Activated CD4-positive, alpha-beta T cell treated with anti-CD3 and anti-CD28 coated beads, Interleukin-10, Interleukin-2, amounts not matched to agents 100 ng/mL and 50 ng/mL, durations not matched to agents 16 hours and 8 hours (primary cell): ENCODE measurements around the gene ADAMTS6.
"Not testable (repeated sequence)": the region's sequence is repeated elsewhere in the genome, so short reads cannot be mapped to it uniquely, and the experiment has no call there.

Experiments used
- DNase-seq: peaks from one replicate; pipeline ENCODE4 v3.0.0-alpha.2; 2020

Gene ADAMTS6

DNA sequence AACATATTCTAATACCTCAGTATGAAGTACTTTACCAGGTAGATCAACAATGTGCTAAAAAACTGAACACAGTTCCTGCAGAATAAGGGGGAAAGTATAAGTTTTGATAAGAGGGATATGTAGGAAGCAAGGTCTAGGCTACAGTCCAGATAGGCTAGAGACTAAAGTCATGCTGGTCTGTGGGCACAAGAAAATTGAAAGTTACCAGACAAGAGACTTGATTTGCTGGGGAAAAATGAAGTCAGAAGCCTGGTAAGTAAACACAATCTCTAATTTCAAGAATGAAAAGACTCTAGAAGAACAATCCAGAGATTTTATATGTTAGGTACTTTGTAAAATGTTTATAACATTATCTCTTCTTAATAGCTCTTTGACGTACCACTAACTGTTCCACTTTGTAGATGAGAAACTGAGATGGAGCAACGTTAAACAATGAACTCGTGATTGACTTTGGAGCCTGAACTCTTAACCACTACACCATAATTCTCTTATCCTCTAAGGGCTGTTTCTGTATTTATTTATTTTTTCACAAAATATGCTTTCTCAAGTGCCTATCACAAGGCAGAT is 19.5 kb downstream of the ADAMTS6 start:
- no peak for DNase-seq

DNA sequence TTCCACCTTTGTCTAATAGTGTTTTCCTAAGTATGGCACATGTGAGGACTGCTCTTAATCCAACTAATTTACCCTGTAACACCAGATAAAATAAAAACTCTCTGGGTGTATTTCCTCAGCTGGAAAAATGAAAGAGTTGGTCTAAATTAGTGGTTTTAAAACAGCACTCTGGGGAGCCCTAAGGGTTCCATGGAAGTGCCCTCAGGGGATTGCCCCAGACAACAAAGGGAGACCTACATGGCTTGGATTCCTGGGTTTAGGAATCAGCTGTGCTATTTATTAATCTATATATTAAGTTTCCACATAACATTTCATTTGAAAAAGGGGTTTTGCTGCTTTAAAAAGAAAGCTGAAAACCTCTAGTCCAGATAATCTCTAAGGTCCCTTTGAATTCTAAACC is 20.2 kb downstream of the ADAMTS6 start:
- no peak for DNase-seq

DNA sequence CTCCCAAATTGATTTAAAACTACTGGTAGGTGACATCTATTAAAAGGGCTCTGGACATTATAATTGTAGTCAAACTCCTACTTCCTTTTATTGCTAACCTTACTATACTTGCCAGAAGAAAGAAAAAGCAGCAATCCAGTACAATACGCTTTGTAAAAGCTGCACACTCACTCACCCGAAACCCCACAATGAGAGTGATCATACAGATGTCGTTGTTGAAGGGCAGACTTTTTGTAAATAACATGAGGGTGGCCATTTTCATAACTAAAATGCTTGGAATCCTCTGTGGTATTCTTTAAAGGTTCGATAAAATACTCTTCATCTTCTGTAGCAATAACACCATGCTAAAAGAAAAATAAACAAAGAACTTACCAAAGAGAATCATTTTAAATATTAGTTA is 21.7 kb downstream of the ADAMTS6 start:
- no peak for DNase-seq

DNA sequence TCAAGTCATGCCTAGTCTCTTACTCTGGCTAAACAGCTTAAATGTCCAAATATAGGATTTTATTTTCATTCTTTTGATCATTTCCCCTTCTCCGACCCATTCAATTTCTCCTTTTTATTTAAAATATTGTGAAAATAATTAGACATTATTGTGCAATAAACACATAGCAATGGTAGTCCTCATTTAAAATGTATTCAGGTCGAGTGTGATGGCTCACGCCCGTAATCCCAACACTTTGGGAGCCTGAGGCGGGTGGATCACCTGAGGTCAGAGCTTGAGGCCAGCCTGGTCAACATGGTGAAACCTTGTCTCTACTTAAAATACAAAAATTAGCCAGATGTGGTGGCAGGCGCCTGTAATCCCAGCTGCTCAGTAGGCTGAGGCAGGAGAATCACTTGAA is 26.7 kb downstream of the ADAMTS6 start:
- DNase-seq: no peak

DNA sequence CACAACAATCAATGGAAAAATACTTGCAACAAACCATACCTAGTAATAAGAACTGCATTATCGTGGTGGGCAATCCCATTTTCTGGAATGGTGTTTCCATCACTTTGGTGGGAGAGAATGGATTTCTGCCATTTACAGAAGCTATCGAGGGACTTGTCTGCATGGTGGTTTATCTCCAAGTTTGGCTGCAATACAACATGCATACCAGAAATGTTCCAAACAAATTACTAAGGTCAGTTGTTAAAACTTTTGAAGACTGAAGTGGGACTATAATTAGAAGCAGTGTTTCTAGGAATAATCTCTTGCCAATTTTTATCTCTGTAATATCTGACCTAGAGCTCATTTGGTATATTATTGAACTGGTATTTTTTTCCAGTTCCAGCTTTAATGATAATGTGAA is 30.3 kb downstream of the ADAMTS6 start:
- no peak for DNase-seq

DNA sequence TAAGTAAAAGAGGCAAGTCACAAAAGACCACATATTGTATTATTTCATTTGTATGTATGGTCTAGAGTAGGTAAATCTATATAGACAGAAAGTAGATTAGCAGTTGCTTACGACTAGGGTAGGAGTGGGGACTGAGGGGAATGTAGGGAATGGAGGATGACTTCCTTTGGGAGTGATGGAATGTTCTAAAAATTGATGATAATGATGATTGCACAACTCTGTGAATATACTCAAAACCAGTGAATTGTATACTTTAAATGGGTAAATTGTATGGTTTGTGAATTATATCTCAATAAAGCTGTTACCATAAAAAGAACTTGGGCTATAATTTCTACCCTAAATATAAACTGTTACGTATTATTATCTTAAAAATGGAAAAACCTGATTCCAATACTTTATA is 35.0 kb downstream of the ADAMTS6 start:
- DNase-seq: no peak

DNA sequence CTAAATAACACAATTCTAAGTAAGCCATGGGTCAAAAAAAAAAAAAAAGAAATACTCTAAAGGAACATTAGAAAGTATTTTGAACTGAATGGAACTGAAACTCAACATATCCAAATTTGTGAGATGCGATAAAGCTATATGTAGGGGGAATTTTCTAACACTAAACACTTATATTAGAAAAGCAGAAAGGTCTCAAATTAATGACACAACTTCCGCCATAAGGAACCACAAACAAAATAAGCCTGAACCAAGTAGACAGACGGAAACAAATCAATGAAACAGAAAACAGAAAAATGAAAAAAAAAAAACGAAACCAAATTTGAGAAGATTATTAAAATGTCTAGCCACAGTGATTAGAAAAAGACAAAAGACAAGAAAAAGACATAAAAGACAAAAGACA is 39.9 kb downstream of the ADAMTS6 start:
- no peak for DNase-seq

DNA sequence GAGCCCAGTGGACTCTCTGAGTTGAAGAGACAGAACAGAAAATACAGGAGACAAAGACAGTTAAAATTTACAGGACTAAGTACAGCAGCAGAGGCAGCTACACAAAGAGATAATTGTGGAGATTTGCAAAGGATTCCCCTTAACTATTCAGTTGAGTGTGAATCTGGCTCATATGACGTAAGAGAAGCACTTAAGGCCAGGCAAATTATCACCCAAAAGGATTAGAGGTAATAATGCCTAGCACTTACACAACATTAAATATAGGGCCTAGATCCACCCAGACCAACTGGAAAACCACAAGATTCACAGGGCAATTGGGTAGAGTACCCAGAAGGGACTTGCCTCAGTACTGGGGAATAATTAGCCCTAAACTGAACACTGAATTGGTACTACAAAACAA is 41.3 kb downstream of the ADAMTS6 start:
- DNase-seq: no peak

DNA sequence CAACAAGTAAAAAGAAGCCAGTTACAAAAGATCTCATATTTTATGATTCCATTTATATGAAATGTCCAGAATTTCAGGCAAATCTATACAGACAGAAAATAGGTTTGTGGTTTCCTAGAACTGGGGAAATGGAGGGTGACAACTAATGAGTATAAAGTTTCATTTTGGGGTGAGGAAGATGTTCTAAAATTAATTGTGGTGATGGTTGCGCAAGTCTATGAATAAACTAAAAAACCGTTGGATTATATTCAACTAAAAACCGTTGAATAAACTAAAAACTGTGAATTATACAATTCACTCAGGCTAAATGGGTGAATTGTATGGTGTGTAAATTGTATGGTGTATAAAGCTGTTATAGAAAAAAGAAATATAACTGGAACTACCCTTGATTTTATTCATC is 47.6 kb downstream of the ADAMTS6 start:
- no peak for DNase-seq

DNA sequence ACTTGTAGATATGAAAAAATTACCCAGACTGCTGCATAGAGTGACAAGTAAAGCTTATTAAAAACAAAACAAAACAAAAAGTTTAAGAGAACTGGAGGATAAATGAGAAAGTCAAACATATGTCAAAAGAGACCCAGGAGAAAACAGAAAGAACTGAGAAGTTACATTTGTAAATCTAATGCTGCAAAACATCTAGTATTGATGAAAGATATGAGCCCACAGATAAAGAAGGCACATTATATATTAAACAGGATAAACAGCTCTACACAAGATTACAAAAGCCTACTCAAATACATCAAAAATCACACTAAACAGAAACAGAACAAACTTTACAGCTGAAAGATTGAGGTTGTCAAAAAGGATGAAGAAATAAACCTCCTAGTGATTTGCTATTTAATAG is 55.1 kb downstream of the ADAMTS6 start:
- DNase-seq: no peak

DNA sequence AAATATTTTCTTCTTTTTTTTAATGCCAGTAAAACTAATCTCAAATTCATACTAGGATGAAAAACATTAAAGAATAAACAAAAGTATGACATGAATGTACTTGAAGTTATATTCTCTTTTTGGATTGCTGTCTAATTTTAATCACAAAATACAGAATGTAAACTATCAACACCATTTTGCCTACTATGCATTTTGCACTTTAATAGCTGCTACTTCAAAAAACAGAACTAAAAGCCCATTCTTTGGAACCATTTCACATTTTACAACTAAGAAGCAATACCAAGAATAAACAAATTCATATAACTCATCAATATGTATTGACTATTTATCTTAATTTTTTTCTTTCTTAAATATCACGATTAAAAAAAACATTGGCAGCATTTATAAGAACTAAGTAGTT is 58.1 kb downstream of the ADAMTS6 start:
- DNase-seq: no peak

DNA sequence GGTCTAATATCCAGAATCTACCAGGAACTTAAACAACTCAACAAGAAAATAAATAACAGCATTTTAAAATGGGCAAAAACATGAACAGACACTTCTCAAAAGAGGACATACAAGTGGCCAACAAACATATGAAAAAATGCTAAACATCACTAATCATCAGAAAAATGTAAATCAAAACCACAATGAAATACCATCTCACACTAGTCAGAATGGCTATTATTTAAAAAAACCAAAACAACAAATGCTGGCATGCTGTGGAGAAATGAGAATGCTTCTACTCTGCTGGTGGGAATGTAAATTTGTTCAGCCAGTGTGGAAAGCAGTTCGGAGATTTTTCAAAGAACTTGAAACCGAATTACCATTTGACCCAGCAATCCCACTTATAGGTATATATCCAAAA is 63.1 kb downstream of the ADAMTS6 start:
- no peak for DNase-seq

DNA sequence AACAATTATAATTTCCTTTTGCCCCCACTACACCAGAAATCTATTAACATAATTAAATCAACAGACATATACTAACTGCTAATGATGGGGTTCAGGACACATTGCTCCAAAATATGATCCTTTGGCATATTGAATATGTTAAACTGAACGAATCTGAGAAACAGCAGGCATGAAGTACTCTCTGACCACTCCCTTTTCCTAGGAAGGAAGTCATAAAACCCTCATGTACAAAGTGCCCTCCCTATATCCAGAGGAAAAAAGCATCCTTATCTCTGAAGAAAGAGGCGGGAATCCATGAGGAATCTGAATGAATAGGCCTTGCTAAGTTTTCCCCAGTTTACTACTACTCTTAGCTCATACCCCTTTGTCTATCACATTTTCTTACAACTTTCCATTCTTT is 67.9 kb downstream of the ADAMTS6 start:
- no peak for DNase-seq

DNA sequence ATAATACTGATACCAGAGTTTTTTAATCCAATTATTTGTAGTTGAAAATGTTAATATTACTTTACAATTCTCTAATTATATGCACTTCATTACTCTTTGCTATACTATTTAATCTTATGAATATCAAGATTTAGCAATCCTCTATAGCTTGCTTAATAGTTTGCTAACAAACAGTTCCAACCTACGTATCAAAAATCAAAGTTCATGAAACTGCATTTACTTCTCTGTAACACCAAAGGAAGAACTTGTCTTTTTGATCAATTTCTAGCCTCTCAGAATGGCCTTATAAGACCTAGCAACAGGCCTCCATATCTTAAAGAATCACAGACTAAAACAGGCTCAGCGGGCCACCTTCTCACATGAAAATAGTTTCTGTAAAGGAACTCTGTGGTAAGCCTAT is 68.9 kb downstream of the ADAMTS6 start:
- no peak for DNase-seq

DNA sequence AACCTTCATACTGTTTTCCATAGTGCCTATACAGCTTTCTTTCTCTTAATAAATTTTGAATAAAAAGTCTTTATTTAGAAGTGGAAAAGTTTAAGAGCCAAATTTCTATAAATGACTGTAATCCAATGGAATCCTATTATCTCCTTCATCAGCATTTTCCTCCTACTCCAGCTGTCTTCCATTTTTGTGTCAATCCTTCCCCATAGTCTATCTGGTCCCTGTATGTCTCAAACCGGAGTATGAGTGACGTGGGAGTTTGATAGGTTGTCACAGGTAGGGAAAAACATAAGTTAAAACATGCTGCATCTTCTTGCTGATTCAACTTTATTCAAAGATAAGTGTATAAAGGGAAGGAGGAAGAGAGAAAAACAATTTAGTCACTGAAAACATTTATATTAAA is 70.4 kb downstream of the ADAMTS6 start:
- DNase-seq: no peak

DNA sequence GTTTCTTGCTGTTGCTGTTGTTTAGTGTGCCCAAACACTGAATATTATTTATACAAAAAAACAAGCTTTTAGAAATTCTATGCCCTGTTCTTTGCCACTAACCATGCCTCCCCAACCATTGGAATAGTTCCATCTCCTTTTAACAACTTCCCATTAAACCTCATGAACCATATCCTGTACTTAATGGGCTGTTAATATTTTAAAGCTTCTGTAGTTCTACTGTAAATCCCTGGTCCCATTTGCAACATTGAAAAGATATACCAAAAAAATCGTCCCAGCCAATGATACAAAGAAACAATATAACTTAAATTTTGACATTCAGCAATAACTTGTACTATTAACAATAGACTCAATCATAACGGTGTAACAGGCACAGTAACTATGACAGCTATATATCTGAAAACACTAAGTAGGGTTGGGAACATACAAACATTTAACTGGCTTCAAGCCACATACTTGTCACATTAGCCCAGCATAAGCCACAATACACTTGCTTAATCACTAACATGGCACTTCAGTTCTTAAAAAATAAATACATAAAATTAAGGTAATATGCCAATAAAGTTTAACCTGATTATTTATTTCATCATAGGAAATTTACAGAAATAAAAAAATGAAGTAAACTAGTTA is 86.1 kb downstream of the ADAMTS6 start:
- no peak for DNase-seq

DNA sequence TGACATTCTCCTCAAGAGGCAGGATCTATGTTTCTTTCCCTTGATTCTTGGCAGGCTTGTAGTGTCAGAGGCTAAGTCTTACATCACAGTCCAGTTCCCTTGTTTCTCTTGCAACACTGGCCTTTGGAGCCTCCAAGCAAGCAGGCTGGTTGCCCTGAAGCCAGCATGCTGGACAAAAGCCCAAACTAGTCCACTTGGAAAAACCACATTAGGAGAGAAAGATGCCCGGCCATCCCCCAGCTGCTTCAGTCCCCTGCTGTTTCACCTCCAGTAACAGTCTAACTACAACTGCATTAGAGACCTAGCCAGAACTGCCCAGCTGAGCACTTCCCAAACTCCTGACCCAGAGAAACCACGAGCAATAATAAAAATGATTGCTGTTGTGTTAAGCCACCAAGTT is 87.6 kb downstream of the ADAMTS6 start:
- DNase-seq: no peak

DNA sequence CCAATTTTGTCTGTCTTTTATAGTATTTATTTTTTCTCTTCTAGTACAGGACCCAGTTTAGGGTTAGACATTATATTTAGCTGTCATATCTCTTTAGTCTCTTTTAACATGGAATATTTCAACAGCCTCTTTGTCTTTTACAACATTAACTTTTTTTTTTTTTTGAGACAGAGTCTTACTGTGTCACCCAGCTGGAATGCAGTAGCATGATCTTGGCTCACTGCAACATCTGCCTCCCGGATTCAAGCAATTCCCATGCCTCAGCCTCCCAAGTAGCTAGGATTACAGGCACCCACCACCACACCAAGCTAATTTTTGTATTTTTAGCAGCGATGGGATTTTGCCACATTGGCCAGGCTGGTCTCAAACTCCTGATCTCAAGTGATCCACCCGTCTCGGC is 90.1 kb downstream of the ADAMTS6 start:
- no peak for DNase-seq

DNA sequence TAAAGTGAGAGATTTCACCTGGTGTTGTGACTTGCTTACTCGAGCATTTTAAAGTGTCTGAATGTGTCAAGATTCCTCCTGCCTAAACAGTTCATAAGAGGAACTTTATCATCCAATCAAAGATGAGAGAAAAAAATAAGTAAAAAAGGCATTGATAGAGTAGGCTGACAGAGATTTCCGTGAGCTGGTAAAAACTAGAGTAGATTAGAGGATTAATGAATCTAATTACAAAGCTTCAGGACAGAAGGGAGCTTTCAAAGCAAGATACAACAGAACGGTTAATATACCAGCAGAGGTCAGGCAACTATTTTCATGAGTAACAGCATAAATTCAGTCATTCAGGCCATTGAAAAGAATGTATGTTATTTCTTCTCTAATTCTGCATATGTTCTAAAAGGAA is 91.5 kb downstream of the ADAMTS6 start:
- DNase-seq: no peak

DNA sequence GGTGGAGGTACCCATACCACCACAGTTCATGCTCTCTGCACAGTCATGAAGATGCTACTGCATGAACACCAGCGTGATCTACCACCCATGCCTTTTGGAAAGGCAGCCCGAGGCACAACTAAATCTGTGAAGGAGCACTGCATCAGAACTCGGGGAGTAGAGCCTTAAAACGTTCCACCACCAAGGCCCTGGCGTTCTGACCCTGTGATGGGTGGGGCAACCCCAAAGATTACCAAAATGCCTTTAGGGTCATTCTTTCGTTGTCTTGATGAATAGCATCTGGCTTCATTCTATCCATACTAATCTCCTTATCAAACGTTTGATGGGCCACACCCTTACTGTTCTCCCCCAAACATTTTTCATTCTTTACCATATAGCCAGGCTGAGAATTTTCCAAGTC is 97.9 kb downstream of the ADAMTS6 start:
- DNase-seq: no peak

DNA sequence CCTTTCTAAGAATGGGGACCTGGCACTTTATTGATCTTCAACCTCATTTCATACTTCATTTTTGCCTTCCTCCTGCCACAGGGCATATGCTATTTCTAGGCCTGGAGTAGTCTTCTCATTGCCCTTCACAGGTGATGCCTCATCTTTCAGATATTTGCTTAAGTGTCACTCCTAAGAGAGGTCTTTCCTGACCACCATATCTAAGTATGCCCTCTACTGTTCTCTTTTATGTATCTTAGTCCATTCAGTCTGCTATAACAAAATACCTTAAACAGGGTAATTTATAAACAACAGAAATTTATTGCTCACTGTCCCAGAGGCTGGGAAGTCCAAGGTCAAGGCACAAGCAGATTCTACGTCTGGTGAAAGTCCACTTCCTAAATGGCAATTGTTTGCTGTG is 99.1 kb downstream of the ADAMTS6 start:
- no peak for DNase-seq

DNA sequence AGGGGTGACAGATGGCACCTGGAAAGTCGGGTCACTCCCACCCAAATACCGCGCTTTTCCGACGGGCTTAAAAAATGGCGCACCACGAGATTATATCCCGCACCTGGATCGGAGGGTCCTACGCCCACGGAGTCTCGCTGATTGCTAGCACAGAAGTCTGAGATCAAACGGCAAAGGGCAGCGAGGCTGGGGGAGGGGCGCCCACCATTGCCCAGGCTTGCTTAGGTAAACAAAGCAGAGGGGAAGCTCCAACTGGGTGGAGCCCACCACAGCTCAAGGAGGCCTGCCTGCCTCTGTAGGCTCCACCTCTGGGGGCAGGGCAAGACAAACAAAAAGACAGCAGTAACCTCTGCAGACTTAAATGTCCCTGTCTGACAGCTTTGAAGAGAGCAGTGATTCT is 111.2 kb downstream of the ADAMTS6 start:
- DNase-seq: not testable (repeated sequence)

DNA sequence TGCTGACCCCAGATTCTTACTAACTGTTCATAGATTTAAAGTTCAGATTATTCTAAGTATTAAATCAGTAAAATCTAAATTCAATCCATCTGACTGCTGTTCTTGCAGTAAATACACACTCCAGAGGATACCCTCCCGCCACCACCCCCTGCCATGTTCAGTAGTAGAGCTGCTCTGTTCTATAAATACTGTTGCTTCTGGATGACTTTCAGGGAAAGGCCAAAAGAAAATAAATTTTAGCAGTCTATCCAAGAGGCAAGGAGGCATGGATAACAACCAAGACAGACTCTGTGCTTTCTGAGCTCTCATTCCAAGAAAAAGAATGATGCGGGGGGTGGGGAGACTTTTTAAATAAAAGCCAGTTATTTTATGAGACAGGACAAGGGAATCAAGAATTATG is 115.1 kb downstream of the ADAMTS6 start:
- DNase-seq: no peak

DNA sequence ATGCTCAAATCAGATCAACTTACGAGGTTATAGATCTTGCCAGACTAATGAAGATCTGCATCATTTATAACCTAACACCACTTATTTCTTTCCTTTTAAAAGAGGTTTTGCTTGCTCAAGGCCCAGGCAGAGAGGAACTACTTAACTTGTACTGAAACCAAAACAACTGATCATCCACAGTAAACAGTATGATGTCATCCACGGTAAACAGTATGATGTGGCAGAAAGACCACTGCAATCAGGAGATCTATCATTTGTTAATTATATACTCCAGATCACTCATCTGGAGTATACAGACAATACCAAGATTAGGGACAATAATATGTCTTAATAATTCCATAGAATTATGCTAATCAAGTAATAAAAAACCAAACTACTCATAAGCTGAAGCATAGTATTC is 116.8 kb downstream of the ADAMTS6 start:
- DNase-seq: no peak

DNA sequence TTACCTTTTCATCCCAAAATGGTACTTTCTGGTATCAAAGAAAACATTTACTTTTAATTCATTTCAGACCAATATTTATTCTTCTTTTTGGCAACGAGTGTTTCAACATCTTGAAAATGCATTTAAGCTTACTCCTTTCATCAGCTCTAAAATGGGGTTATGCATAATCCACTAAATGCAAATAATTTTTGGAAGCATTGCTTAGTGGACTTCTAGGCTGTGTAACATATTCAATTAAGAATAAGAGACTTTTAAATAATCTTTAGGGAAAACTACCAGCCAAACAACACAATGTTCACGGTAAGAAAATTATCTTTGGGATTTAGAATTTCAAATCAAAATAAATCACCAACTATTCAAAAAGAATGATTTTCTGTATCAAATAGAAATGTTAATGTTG is 118.2 kb downstream of the ADAMTS6 start:
- no peak for DNase-seq

DNA sequence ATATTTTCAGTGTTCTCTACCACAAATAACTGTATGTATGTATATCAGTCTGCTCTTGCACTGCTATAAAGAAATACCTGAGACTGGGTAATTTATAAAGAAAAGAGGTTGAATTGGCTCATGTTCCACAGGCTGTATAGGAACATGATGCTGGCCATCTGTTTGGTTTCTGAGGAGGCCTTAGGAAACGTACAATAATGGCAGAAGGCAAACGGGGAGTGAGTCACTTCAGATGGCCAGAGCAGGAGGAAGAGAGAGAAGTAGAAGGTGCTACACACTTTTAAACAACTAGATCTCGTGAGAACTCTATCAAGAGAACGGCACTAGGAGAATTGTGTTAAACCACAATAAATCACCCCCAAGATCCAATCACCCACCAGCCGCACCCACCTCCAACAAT is 121.7 kb downstream of the ADAMTS6 start:
- DNase-seq: no peak
